Endodermal cell (in vitro differentiated cells): ENCODE results near the gene TRMT1. TPM values are rescaled to one million over a fixed set of nuclear protein-coding genes. Genes with fewer than 3 reads are reported as not detected.

Experiments
- DNase-seq: peaks from one replicate; pipeline ENCODE4 v3.0.0-alpha.2; 2017
- H3K27ac ChIP-seq: 2 replicates; pipeline ENCODE4 v1.5.1; 2013; ENCODE audit warnings: mild to moderate bottlenecking, low read depth, low read length, moderate library complexity
- H3K27me3 ChIP-seq: 2 replicates; pipeline ENCODE4 v1.6.1; 2013; ENCODE audit warnings: mild to moderate bottlenecking, low read length, moderate library complexity; ENCODE audit not compliant: insufficient read depth, control insufficient read depth, poor library complexity, severe bottlenecking
- H3K36me3 ChIP-seq: 2 replicates; pipeline ENCODE4 v1.7.0; 2013; ENCODE audit warnings: mild to moderate bottlenecking, low read length, moderate library complexity; ENCODE audit not compliant: control insufficient read depth, insufficient read depth
- H3K4me1 ChIP-seq: one replicate; pipeline ENCODE4 v1.7.0; 2013; ENCODE audit warnings: low read length; ENCODE audit not compliant: control insufficient read depth, insufficient read depth
- H3K4me3 ChIP-seq: 2 replicates; pipeline ENCODE4 v1.5.1; 2013; ENCODE audit warnings: mild to moderate bottlenecking, low read length, moderate library complexity
- H3K9ac ChIP-seq: 2 replicates; pipeline ENCODE4 v1.6.1; 2013; ENCODE audit warnings: mild to moderate bottlenecking, low read length, moderate library complexity; ENCODE audit not compliant: poor library complexity, severe bottlenecking; ENCODE audit errors: extremely low read depth
- H3K9me3 ChIP-seq: 2 replicates; pipeline ENCODE4 v1.6.1; 2013; ENCODE audit warnings: mild to moderate bottlenecking, low read length, moderate library complexity; ENCODE audit not compliant: control insufficient read depth
- H3K27ac Mint-ChIP-seq: 2 replicates; pipeline ENCODE4 v1.8.0; 2020; ENCODE audit warnings: mixed read lengths
- H3K27me3 Mint-ChIP-seq: 2 replicates; pipeline ENCODE4 v1.8.0; 2021; ENCODE audit warnings: mild to moderate bottlenecking, mixed read lengths; ENCODE audit not compliant: insufficient read depth
- H3K36me3 Mint-ChIP-seq: 2 replicates; pipeline ENCODE4 v1.8.0; 2020; ENCODE audit warnings: low read depth, mixed read lengths
- H3K4me1 Mint-ChIP-seq: 2 replicates; pipeline ENCODE4 v1.8.0; 2020; ENCODE audit warnings: mixed read lengths
- H3K4me3 Mint-ChIP-seq: 2 replicates; pipeline ENCODE4 v1.8.0; 2020; ENCODE audit warnings: mild to moderate bottlenecking, moderate library complexity, mixed read lengths
- H3K9me3 Mint-ChIP-seq: 2 replicates; pipeline ENCODE4 v1.8.0; 2020; ENCODE audit warnings: mild to moderate bottlenecking, mixed read lengths
- CTCF ChIP-seq: fragments of 200-600 bp; sonication (generic); conservative IDR thresholded peaks from 2 replicates; pipeline ENCODE4 v1.5.0; 2021; ENCODE audit warnings: antibody characterized with exemption, mild to moderate bottlenecking
- WGBS, 2 experiments: methylation state at CpG; one replicate each; pipeline versions ENCODE4 v1.1.5 to v1.1.7; 2013; ENCODE audit warnings: missing lambda C conversion rate in 2 of 2, mixed read lengths in 1 of 2; ENCODE audit not compliant: insufficient coverage in 1 of 2, insufficient read length in 1 of 2; 5-methylcytosine and 5-hydroxymethylcytosine counted together
- total RNA-seq, 2 donors: library from RNA; stranded (reverse); fragmentation: NEBNext Ultra II Directional in 1 of 2; extraction: Animal tissue kit (Norgen Biotek cat#: 25700) in 1 of 2; gene quantifications; 2 replicates in 1 of 2; 3 replicates in 1 of 2; pipeline ENCODE4 v1.2.1, GENCODE V29; 2021

Gene TRMT1
- total RNA-seq, 2 donors from 2014 or later = 51.3 to 66.2 TPM

GRCh38 chr19:13138171-13138915 lies 21.8 kb upstream of the TRMT1 start:
- Mint-ChIP-seq H3K4me1 (peaks cover 6% of the 10 kb centered on the region), H3K27me3 (peaks cover 2% of the 10 kb centered on the region), H3K27ac (peak overlapping the region; percentile 39), H3K4me3 (no peak overlapping the region), H3K36me3 (peaks cover 36% of the 10 kb centered on the region), H3K9me3 (no peaks in the 10 kb centered on the region)
- H3K36me3 ChIP-seq = peaks cover 43% of the 10 kb centered on the region
- no peak for DNase-seq
- H3K4me1 ChIP-seq = no peaks in the 10 kb centered on the region
- H3K9me3 ChIP-seq = no peaks in the 10 kb centered on the region
- no peak overlapping the region for H3K9ac ChIP-seq
- no peak overlapping the region for H3K4me3 ChIP-seq
- WGBS, 2 experiments = 88 to 94% methylated on average over 8 to 40 of the region's 40 CpGs
- H3K27me3 ChIP-seq = no peaks in the 10 kb centered on the region
- no peak for TF ChIP-seq CTCF
- H3K27ac ChIP-seq = no peak overlapping the region

DNA sequence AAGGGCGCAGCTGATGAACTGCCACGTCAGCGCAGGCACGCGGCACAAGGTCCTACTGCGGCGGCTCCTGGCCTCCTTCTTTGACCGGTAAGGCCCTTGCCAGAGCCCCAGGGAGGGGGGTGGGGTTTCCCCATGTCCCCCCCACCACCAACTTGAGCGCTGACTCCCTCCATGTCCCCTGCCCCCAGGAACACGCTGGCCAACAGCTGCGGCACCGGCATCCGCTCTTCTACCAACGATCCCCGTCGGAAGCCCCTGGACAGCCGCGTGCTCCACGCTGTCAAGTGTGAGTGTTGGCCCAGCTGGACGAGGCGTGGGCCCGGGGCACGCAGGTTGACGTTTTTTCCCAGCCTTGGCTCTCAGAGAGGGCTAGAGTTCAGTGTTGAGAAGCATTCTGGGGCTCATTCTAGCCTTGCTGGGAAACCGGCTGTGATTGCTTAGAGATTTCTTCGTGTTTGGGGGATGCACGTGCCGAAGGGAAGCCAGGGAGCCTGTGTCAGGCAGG lies 20.8 kb upstream of the TRMT1 start:
- TF ChIP-seq CTCF = no peak
- no peak overlapping the region for H3K27ac Mint-ChIP-seq
- Histone ChIP-seq H3K4me3 (no peak overlapping the region), H3K4me1 (no peaks in the 10 kb centered on the region), H3K36me3 (peaks cover 50% of the 10 kb centered on the region), H3K27me3 (no peaks in the 10 kb centered on the region), H3K9me3 (no peaks in the 10 kb centered on the region), H3K27ac (no peak overlapping the region), H3K9ac (no peak overlapping the region)
- peaks cover 46% of the 10 kb centered on the region for H3K36me3 Mint-ChIP-seq
- peaks cover 6% of the 10 kb centered on the region for H3K4me1 Mint-ChIP-seq
- DNase-seq = no peak
- H3K27me3 Mint-ChIP-seq = peaks cover 2% of the 10 kb centered on the region
- no peak overlapping the region for H3K4me3 Mint-ChIP-seq
- 95 to 96% methylated on average over 25 to 28 of the region's 28 CpGs for WGBS, 2 experiments
- no peaks in the 10 kb centered on the region for H3K9me3 Mint-ChIP-seq

GRCh38 chr19:13135068-13136062 lies 18.8 kb upstream of the TRMT1 start:
- Histone ChIP-seq H3K4me3 (no peak overlapping the region), H3K4me1 (no peaks in the 10 kb centered on the region), H3K9ac (no peak overlapping the region), H3K9me3 (no peaks in the 10 kb centered on the region), H3K27ac (no peak overlapping the region), H3K36me3 (peaks cover 62% of the 10 kb centered on the region), H3K27me3 (no peaks in the 10 kb centered on the region)
- TF ChIP-seq CTCF = no peak
- no peaks in the 10 kb centered on the region for H3K27me3 Mint-ChIP-seq
- H3K4me3 Mint-ChIP-seq = no peak overlapping the region
- WGBS, 2 experiments = 96 to 97% methylated on average over 53 to 60 of the region's 60 CpGs
- no peaks in the 10 kb centered on the region for H3K9me3 Mint-ChIP-seq
- H3K36me3 Mint-ChIP-seq = peaks cover 49% of the 10 kb centered on the region
- peaks cover 6% of the 10 kb centered on the region for H3K4me1 Mint-ChIP-seq
- DNase-seq = no peak
- no peak overlapping the region for H3K27ac Mint-ChIP-seq
